GM12878 (cell line): ENCODE results near the gene GRAMD1B. TPM values are rescaled to one million over a fixed set of nuclear protein-coding genes. Genes with fewer than 3 reads are reported as not detected.

Experiments used
- ATAC-seq: fragments of 200-7000 bp; cut with Tn5 transposase; 3 replicates; pipeline ENCODE4 v1.9.1; 2020; ENCODE audit warnings: mild to moderate bottlenecking, moderate library complexity
- BruUV-seq: library from RNA; stranded (reverse); fragments of 400-500 nt; replicated peaks from 2 replicates; lab custom pipeline; 2021; lab: Mats Ljungman, UMichigan
- CTCF ChIA-PET: fragments of 300-600 bp; sonication (Branson Sonifier 250); formaldehyde crosslinking; extraction: SDS; loops from one replicate; lab custom pipeline; 2021; ENCODE audit warnings: inconsistent platforms; lab: Yijun Ruan, JAX
- POLR2A ChIA-PET: fragments of 350-600 bp; formaldehyde crosslinking; extraction: SDS; loops from one replicate; lab custom pipeline; 2021; ENCODE audit warnings: inconsistent platforms; lab: Charles Lee
- RAD21 ChIA-PET: fragments of 300-600 bp; sonication (Branson Sonifier 250); formaldehyde crosslinking; loops from one replicate; lab custom pipeline; 2023; ENCODE audit warnings: antibody characterized with exemption; ENCODE audit not compliant: unreplicated experiment; lab: Charles Lee
- SMC1A ChIA-PET: fragments of 300-600 bp; sonication (Branson Sonifier 250); formaldehyde crosslinking; loops from one replicate; lab custom pipeline; 2023; ENCODE audit not compliant: unreplicated experiment, uncharacterized antibody; lab: Charles Lee
- DNase-seq: peaks from one replicate; pipeline ENCODE4 v3.0.0-alpha.2; 2011; ENCODE audit warnings: low read depth, low spot score
- FAIRE-seq: peaks from 3 replicates; lab custom pipeline; 2011; peaks lifted over from hg19 to GRCh38; lab: Jason Lieb, UNC
- H2AFZ ChIP-seq: 2 replicates; pipeline ENCODE4 v1.6.0; 2011; ENCODE audit warnings: low read depth, low read length, control low read depth; ENCODE audit not compliant: control insufficient read depth
- H3K27ac ChIP-seq: 2 replicates; pipeline ENCODE4 v1.5.1; 2011; ENCODE audit warnings: control low read depth; ENCODE audit not compliant: control insufficient read depth, insufficient read depth
- H3K27me3 ChIP-seq, 2 experiments: replicated peaks in 1 of 2; 2 replicates each; pipeline versions ENCODE4 v1.6.0 to v1.6.1; 2011; ENCODE audit warnings: low read length in 1 of 2; ENCODE audit not compliant: control insufficient read depth in 2 of 2, insufficient read depth in 2 of 2
- H3K36me3 ChIP-seq, 2 experiments: 2 replicates each; pipeline ENCODE4 v1.5.1; 2011; ENCODE audit warnings: low read length in 1 of 2; ENCODE audit not compliant: control insufficient read depth in 2 of 2, insufficient read depth in 2 of 2
- H3K4me1 ChIP-seq: 2 replicates; pipeline ENCODE4 v1.6.1; 2011; ENCODE audit warnings: mild to moderate bottlenecking, low read length, moderate library complexity, mixed read lengths; ENCODE audit not compliant: control insufficient read depth, insufficient read depth
- H3K4me2 ChIP-seq: 2 replicates; pipeline ENCODE4 v1.6.0; 2011; ENCODE audit warnings: control low read depth; ENCODE audit not compliant: control insufficient read depth, insufficient read depth
- H3K4me3 ChIP-seq: fragments of 200-600 bp; sonication (generic); 2 replicates; pipeline ENCODE4 v1.5.1; 2016
- H3K79me2 ChIP-seq: 2 replicates; pipeline ENCODE4 v1.6.0; 2011; ENCODE audit warnings: low read length; ENCODE audit not compliant: control insufficient read depth, insufficient read depth
- H3K9ac ChIP-seq: 2 replicates; pipeline ENCODE4 v1.8.0; 2011; ENCODE audit warnings: low read length, control low read depth, mixed read lengths; ENCODE audit not compliant: control insufficient read depth, insufficient read depth
- H3K9me3 ChIP-seq: replicated peaks from 3 replicates; pipeline ENCODE4 v1.5.1; 2011; ENCODE audit warnings: mild to moderate bottlenecking, low read length; ENCODE audit not compliant: control insufficient read depth, insufficient read depth
- H4K20me1 ChIP-seq: 2 replicates; pipeline ENCODE4 v1.6.0; 2011; ENCODE audit not compliant: control insufficient read depth, insufficient read depth
- BCL3 ChIP-seq: IDR thresholded peaks from 2 replicates; pipeline ENCODE4 v1.6.1; 2011; ENCODE audit warnings: borderline replicate concordance, low read depth, mild to moderate bottlenecking, moderate library complexity, low read length; ENCODE audit not compliant: insufficient read depth, poor library complexity, severe bottlenecking
- BMI1 ChIP-seq: fragments of 450-650 bp; IDR thresholded peaks from 2 replicates; pipeline ENCODE4 v1.6.1; 2016; ENCODE audit warnings: mild to moderate bottlenecking, moderate library complexity, borderline replicate concordance
- E2F4 ChIP-seq: IDR thresholded peaks from 2 replicates; pipeline ENCODE4 v1.6.1; 2012; ENCODE audit warnings: low read depth, low read length, improper control_type of control experiment
- ETV6 ChIP-seq, 2 experiments: fragments of 450-650 bp in 1 of 2; IDR thresholded peaks in 1 of 2; conservative IDR thresholded peaks in 1 of 2; 2 replicates each; pipeline ENCODE4 v1.6.1; 2014; ENCODE audit warnings: antibody characterized with exemption in 1 of 2, borderline replicate concordance in 1 of 2, low read depth in 1 of 2, mild to moderate bottlenecking in 1 of 2, moderate library complexity in 1 of 2
- HDGF ChIP-seq: fragments of 450-650 bp; IDR thresholded peaks from 2 replicates; pipeline ENCODE4 v1.6.1; 2016; ENCODE audit warnings: antibody characterized with exemption
- NFYA ChIP-seq: IDR thresholded peaks from 2 replicates; pipeline ENCODE4 v1.6.1; 2011; ENCODE audit warnings: low read depth, mild to moderate bottlenecking, low read length, improper control_type of control experiment, borderline replicate concordance
- RELB ChIP-seq: fragments of 450-650 bp; IDR thresholded peaks from 2 replicates; pipeline ENCODE4 v1.6.1; 2017; ENCODE audit warnings: low read depth, mild to moderate bottlenecking, moderate library complexity
- RFX5 ChIP-seq: IDR thresholded peaks from 2 replicates; pipeline ENCODE4 v1.6.1; 2011; ENCODE audit warnings: low read depth, low read length, improper control_type of control experiment
- SMARCA5 ChIP-seq: fragments of 450-650 bp; IDR thresholded peaks from 2 replicates; pipeline ENCODE4 v1.6.1; 2017; ENCODE audit warnings: mild to moderate bottlenecking
- USF2 ChIP-seq: IDR thresholded peaks from 2 replicates; pipeline ENCODE4 v1.6.1; 2011; ENCODE audit warnings: low read depth, low read length, improper control_type of control experiment, borderline replicate concordance
- WGBS: methylation state at CpG from one replicate; pipeline ENCODE4 v1.1.6; 2016; ENCODE audit warnings: low lambda C conversion rate; ENCODE audit not compliant: insufficient replicate concordance, insufficient coverage; ENCODE audit errors: missing lambda C conversion rate; 5-methylcytosine and 5-hydroxymethylcytosine counted together
- in situ Hi-C: fragments of 300-500 bp; cut with MboI; formaldehyde crosslinking; loops from 9 replicates; pipeline ENCODE4 v1.14.3; 2018; ENCODE audit warnings: mixed read lengths
- intact Hi-C: fragments of 100-400 bp; cut with micrococcal nuclease; formaldehyde crosslinking; loops from one replicate; pipeline ENCODE4 v1.14.2; 2022; ENCODE audit not compliant: unreplicated experiment
- polyA plus RNA-seq, 11 experiments: library from polyadenylated mRNA; depleted of rRNA in 4 of 11; unstranded in 6 of 11; stranded (reverse) in 5 of 11; fragments of >200 nt; fragmentation: Nextera tagmentation in 4 of 11; fragmentation: Illumina TruSeq in 1 of 11; extraction: Ambion mirVana in 4 of 11; extraction: Trizol in 1 of 11; gene quantifications; 1 replicate in 1 of 11; 2 replicates in 10 of 11; pipeline versions ENCODE4 v1.2.1 to v1.2.3, GENCODE V29; 2011 to 2016; ENCODE audit warnings: inconsistent platforms in 2 of 11, missing spikeins in 2 of 11, low read depth in 1 of 11
- total RNA-seq, 4 experiments: library from RNA; depleted of rRNA in 3 of 4; stranded (reverse); fragments of >200 nt in 3 of 4; fragmentation: Illumina TruSeq in 1 of 4; extraction: Trizol in 1 of 4; gene quantifications; 2 replicates each; pipeline versions ENCODE4 v1.2.1 to v1.2.3, GENCODE V29; 2013 to 2021
- TF ChIP-seq, protein P1 (sequence below): fragments of 450-650 bp; formaldehyde crosslinking; IDR thresholded peaks from 2 replicates; pipeline ENCODE4 v1.5.0; 2022; ENCODE audit warnings: mild to moderate bottlenecking, missing genetic modification characterization
- TF ChIP-seq, protein P2 (sequence below): fragments of 450-650 bp; IDR thresholded peaks from 2 replicates; pipeline ENCODE4 v1.6.1; 2017; ENCODE audit warnings: borderline replicate concordance

The GRAMD1B gene
- total and polyA plus RNA-seq, 10 of the 15 experiments (the other 5 are each of a cell fraction or from before 2014, with no cell fraction given): 1.9 to 49.1 (median 26.9) TPM

- BruUV-seq: no TSS peak
- RAD21 ChIA-PET: no interaction called here
- H3K9ac ChIP-seq: no peak overlapping the region
- in situ Hi-C loops: loop anchor here (5.0 kb wide), 1 partner anchor 124 kb away; no protein-coding TSS in a partner anchor
- DNase-seq: no peak
- POLR2A ChIA-PET: no interaction called here
- peaks cover 0 to 14% of the 10 kb centered on the region in 2 experiments; a peak in 2 of 4 replicates for H3K36me3 ChIP-seq
- no peak overlapping the region for H2AFZ ChIP-seq
- H3K4me1 ChIP-seq: no peaks in the 10 kb centered on the region
- no peak for ATAC-seq
- peak; percentile 18 for FAIRE-seq
- SMC1A ChIA-PET: interaction anchor here (1.1 to 1.4 kb wide), 2 partner anchors 123 to 124 kb away, joined by 3 to 5 read pairs; no protein-coding TSS in a partner anchor
- no peak overlapping the region for H3K27ac ChIP-seq
- CTCF ChIA-PET: interaction anchor here (0.6 to 1.5 kb wide), 5 partner anchors 40 to 125 kb away, joined by 3 to 6 read pairs (median 3); no protein-coding TSS in a partner anchor
- H3K27me3 ChIP-seq: no peaks in the 10 kb centered on the region
- H4K20me1 ChIP-seq: no peaks in the 10 kb centered on the region
- intact Hi-C loops: no loop called here
- no peak overlapping the region for H3K4me3 ChIP-seq
- 58% methylated on average over 9 of the region's 12 CpGs for WGBS
- H3K4me2 ChIP-seq: no peak overlapping the region
- H3K79me2 ChIP-seq: no peaks in the 10 kb centered on the region
- H3K9me3 ChIP-seq: no peaks in the 10 kb centered on the region
- TF ChIP-seq, protein P1, sequence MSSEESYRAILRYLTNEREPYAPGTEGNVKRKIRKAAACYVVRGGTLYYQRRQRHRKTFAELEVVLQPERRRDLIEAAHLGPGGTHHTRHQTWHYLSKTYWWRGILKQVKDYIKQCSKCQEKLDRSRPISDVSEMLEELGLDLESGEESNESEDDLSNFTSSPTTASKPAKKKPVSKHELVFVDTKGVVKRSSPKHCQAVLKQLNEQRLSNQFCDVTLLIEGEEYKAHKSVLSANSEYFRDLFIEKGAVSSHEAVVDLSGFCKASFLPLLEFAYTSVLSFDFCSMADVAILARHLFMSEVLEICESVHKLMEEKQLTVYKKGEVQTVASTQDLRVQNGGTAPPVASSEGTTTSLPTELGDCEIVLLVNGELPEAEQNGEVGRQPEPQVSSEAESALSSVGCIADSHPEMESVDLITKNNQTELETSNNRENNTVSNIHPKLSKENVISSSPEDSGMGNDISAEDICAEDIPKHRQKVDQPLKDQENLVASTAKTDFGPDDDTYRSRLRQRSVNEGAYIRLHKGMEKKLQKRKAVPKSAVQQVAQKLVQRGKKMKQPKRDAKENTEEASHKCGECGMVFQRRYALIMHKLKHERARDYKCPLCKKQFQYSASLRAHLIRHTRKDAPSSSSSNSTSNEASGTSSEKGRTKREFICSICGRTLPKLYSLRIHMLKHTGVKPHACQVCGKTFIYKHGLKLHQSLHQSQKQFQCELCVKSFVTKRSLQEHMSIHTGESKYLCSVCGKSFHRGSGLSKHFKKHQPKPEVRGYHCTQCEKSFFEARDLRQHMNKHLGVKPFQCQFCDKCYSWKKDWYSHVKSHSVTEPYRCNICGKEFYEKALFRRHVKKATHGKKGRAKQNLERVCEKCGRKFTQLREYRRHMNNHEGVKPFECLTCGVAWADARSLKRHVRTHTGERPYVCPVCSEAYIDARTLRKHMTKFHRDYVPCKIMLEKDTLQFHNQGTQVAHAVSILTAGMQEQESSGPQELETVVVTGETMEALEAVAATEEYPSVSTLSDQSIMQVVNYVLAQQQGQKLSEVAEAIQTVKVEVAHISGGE (CRISPR knock-in tag): no peak
- TF ChIP-seq NFYA: no peak
- no peak for TF ChIP-seq SMARCA5
- TF ChIP-seq RFX5: no peak
- TF ChIP-seq E2F4: no peak
- TF ChIP-seq BMI1: no peak
- peak; percentile 51 for TF ChIP-seq BCL3
- TF ChIP-seq RELB: no peak
- TF ChIP-seq, protein P2, sequence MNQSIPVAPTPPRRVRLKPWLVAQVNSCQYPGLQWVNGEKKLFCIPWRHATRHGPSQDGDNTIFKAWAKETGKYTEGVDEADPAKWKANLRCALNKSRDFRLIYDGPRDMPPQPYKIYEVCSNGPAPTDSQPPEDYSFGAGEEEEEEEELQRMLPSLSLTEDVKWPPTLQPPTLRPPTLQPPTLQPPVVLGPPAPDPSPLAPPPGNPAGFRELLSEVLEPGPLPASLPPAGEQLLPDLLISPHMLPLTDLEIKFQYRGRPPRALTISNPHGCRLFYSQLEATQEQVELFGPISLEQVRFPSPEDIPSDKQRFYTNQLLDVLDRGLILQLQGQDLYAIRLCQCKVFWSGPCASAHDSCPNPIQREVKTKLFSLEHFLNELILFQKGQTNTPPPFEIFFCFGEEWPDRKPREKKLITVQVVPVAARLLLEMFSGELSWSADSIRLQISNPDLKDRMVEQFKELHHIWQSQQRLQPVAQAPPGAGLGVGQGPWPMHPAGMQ: no peak
- TF ChIP-seq HDGF: 0 out of 2 replicates have a peak, but pooled peaks have one; percentile 43
- no peak for TF ChIP-seq USF2
- TF ChIP-seq ETV6 (conservative IDR thresholded peaks at IDR 0.05 in 1 of 2, IDR thresholded peaks at IDR 0.05 in 1 of 2; ENCODE audit: borderline replicate concordance in 1 of 2, low read depth in 1 of 2): no peak
These were observed 153.0 kb downstream of the GRAMD1B start for GRCh38 chr11:123582992-123583504.
